RWPE1 (cell line): ENCODE results near the gene APOB.

Experiments
- CTCF ChIA-PET: fragments of 350-600 bp; sonication (Branson Sonifier 250); formaldehyde crosslinking; extraction: SDS; loops from one replicate; lab custom pipeline; 2021; lab: Yijun Ruan, JAX
- POLR2A ChIA-PET: fragments of 400-600 bp; formaldehyde crosslinking; extraction: SDS; loops from one replicate; lab custom pipeline; 2020; ENCODE audit warnings: antibody characterized with exemption; ENCODE audit not compliant: low non-redundant PET; lab: Yijun Ruan, JAX
- DNase-seq: peaks from one replicate; pipeline ENCODE4 v3.0.0; 2012; ENCODE audit warnings: low spot score
- H3K27ac ChIP-seq: fragments of 450-650 bp; 2 replicates; pipeline ENCODE4 v1.5.1; 2017
- TF ChIP-seq, protein P1 (sequence below): fragments of 450-650 bp; conservative IDR thresholded peaks from 2 replicates; pipeline ENCODE4 v1.5.1; 2017; ENCODE audit warnings: low read depth, mild to moderate bottlenecking

APOB gene

DNA sequence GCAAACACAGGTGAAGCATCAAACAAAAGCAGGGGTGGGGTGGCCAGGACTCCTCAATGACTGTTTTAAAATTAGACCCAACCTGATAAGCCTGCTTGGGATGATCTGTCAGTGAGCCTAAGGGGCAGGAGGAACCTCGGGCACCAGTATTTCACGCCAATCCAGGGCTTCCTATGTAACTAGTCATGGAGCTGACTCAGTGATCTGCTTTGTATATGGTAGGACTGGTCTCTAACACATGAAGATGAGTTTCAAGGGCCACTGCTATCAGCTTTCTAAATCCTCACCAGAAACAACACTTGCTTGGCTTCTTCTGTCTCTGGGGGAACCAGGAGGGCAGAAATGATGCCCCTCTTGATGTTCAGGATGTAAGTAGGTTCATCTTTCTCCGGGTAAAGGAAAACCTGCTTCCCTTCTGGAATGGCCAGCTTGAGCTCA lies 6.2 kb downstream of the APOB start:
- DNase-seq, result peak; percentile 3
- TF ChIP-seq, protein P1, sequence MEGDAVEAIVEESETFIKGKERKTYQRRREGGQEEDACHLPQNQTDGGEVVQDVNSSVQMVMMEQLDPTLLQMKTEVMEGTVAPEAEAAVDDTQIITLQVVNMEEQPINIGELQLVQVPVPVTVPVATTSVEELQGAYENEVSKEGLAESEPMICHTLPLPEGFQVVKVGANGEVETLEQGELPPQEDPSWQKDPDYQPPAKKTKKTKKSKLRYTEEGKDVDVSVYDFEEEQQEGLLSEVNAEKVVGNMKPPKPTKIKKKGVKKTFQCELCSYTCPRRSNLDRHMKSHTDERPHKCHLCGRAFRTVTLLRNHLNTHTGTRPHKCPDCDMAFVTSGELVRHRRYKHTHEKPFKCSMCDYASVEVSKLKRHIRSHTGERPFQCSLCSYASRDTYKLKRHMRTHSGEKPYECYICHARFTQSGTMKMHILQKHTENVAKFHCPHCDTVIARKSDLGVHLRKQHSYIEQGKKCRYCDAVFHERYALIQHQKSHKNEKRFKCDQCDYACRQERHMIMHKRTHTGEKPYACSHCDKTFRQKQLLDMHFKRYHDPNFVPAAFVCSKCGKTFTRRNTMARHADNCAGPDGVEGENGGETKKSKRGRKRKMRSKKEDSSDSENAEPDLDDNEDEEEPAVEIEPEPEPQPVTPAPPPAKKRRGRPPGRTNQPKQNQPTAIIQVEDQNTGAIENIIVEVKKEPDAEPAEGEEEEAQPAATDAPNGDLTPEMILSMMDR, result no peak
- ChIA-PET POLR2A (no interaction called here), CTCF (interaction anchor here (0.6 kb wide), 1 partner anchor 121 kb away, joined by 4 read pairs; no protein-coding TSS in a partner anchor)
- no peak overlapping the region for H3K27ac ChIP-seq

DNA sequence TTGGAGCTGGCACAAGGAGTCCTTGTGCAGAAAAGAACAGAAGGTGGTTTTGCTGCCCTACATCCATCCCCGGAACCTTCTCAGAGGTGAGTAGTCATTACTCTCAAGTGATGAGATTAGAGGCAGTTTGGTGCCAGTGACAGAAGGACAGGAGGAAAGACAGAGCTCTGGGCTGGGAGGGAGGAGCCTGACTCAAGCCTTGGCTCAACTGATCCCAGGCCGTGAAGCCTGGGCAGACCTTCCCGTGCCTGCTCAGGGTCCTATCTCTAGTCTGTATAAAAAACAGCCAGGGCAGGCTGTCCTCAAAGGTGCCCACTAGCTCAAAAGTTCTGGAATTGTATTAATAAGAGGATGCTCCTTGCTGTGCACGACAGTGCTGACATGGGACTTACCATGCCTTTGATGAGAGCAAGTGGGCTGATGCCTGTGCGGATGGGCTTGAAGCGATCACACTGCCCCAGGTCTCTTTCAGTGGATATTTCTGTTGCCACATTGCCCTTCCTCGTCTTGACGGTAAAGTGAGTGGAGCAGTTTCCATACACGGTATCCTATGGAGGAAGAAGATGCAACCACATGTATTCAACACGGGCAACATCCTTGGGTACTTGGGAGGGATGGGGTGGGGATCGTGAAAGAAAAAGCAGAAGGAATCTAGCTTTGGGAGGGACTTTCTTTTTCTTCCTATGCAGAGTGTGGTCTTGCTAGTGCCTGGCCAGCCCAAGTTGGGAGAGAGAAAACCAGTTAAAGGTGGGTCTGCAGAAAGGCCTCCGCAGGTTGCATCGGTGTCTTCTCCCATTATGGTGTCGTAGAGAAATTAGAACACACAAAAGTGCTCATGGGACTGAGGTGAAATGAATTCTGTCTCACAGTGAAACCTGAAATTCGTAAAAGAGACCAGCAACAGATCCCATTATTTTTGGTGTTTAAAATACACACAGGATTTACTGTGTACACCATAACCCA lies 6.9 kb downstream of the APOB start:
- TF ChIP-seq, protein P1, result no peak
- DNase-seq, result no peak
- H3K27ac ChIP-seq, result no peak overlapping the region
- ChIA-PET CTCF (interaction anchor here (0.7 kb wide), 1 partner anchor 129 kb away, joined by 4 read pairs; no protein-coding TSS in a partner anchor), POLR2A (no interaction called here)

DNA sequence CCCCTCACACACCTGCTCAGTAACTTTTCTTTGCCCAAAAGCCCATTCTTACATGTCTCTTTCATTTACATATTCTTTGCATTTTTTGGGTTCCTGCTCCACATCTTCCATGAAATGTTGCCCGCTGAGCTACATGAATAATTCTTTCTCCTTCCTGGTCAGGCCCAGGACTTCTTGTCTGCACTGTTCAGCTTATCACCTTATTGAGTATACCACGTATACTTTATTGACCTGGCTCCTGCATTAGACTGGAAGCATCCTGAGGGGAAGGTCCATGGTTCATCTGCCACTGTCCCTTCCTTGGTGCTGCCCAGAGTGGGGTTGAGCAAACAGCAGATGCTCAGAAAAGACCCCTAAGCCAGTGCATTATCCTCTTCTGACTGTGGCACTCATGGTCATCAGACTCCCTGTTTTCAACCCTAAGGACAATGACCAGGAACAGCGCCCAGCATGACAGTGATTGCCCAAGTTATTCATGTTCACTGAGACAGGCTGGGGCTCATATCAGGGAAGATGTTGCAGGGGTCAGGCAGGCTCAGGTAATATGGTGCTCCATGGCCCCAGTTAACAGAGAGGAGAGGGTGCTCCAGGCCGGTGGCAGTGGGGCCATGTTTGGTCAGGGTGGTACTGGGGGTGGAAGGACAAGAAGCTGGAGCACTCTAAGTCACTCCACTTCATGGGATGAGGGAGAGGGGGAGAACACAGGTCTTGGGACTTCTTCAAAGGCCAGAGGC lies 7.7 kb downstream of the APOB start:
- TF ChIP-seq, protein P1, result no peak
- ChIA-PET POLR2A (no interaction called here), CTCF (interaction anchor here (0.7 kb wide), 1 partner anchor 129 kb away, joined by 4 read pairs; no protein-coding TSS in a partner anchor)
- DNase-seq, result no peak
- H3K27ac ChIP-seq, result no peak overlapping the region

DNA sequence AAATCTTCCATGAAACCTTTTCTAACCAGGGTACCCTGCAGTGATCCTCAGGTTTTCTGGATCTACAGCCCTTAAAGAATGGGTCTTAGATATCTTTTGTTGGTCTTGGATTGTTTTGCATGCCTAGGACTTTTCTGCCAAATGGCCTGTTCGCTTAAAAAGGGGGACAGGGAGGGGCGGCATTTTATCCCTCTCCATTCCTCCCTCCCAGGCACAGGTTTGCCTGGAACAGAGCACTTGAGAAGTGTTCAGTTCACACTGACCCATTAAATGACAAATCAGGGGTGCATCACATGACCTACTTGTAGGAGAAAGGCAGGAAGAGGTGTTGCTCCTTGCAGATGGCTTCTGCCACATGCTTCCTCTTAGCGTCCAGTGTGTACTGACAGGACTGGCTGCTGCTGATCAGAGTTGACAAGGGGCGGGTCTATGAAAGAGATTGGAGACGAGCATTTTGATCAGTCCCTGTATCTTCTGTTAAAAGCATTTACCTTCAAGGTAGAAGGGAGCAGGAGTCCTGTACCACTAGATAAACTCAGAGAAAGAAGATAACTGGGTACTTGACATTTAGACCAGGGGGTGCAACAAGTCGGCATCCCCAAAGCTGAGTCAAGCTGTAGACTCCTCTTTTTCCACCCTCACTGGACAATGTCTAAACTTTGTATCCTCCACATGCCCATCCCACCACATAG lies 8.4 kb downstream of the APOB start:
- no peak overlapping the region for H3K27ac ChIP-seq
- POLR2A ChIA-PET, result no interaction called here
- DNase-seq, result no peak
- CTCF ChIA-PET, result no interaction called here
- TF ChIP-seq, protein P1, result no peak

DNA sequence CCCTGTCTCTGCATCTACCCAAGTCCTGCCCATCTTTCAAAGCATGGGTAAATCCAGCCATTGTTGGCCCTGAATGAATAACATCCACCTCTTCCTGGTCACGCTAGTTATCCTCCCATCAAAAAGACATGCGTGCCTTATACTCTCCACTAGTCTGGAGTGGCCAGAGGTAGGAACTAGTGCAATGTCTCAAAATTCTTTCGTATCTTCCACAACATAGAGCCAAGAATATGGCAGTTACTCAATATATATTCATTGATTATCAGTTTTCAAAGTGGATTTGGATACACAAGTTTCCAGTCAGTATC lies 8.9 kb downstream of the APOB start:
- H3K27ac ChIP-seq, result no peak overlapping the region
- TF ChIP-seq, protein P1, result no peak
- DNase-seq, result no peak
- CTCF ChIA-PET, result no interaction called here
- POLR2A ChIA-PET, result no interaction called here
